Stimulated activated CD4-positive, alpha-beta T cell treated with anti-CD3 and anti-CD28 coated beads, Interleukin-12 subunit alpha, Interleukin-12 subunit beta, amount 100 ng/mL, for 48 hours (primary cell): ENCODE measurements around the gene CEP170B.
"Not testable (repeated sequence)": the region's sequence is repeated elsewhere in the genome, so short reads cannot be mapped to it uniquely, and the experiment has no call there.

Experiments
- DNase-seq, 3 donors: peaks; one replicate each; pipeline ENCODE4 v3.0.0-alpha.2; 2020; ENCODE audit warnings: low read depth in 2 of 3, low spot score in 1 of 3

CEP170B gene

DNA sequence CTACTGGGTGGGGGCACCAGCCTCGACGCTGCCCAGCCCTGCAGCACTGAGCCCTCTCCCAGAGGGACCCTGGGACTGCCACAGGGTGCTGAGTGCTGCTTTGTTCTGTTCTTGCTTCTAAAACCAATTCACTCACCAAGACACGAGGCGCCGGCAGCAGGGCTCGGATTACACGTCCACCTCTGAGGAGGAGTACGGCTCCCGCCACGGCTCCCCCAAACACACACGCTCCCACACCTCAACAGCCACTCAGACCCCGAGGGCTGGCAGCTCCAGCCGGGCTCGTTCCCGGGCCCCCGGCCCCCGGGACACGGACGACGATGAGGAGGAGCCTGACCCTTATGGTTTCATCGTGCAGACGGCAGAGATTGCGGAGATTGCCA, 24.3 kb downstream of the CEP170B start:
- no peak for DNase-seq

DNA sequence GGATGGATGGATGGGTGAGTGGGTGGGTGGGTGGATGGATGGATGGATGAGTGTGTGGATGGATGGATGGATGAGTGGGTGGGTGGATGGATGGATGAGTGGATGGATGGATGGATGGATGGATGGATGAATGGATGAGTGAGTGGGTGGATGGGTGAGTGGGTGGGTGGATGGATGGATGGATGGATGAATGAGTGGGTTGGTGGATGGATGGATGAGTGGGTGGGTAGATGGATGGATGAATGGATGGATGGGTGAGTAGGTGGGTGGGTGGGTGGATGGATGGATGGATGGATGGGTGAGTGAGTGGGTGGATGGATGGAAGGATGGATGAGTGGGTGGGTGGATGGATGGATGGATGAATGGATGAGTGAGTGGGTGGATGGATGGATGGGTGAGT, 25.2 kb downstream of the CEP170B start:
- not testable (repeated sequence) for DNase-seq

DNA sequence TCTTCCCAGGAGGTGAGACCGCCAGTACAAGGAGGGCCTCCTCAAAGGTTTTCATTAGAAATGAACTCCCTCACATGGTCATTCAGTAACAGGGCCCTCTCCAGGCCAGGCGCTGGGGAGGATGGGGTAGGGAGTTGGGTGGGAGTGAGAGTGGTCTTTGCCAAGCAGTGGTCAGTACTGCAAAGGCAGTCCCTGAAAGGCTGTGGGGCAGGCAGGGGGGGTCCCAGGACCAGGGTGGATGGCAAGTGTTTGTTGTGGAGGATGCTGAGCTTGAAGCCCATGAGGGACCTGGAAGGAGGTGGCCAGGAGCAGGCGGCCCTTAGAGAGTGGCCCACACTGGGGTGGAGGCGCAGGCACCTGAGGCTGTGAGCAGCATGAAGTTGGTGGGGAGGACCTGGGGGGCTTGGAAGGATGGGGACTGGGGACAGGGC, 26.1 kb downstream of the CEP170B start:
- DNase-seq = no peak

DNA sequence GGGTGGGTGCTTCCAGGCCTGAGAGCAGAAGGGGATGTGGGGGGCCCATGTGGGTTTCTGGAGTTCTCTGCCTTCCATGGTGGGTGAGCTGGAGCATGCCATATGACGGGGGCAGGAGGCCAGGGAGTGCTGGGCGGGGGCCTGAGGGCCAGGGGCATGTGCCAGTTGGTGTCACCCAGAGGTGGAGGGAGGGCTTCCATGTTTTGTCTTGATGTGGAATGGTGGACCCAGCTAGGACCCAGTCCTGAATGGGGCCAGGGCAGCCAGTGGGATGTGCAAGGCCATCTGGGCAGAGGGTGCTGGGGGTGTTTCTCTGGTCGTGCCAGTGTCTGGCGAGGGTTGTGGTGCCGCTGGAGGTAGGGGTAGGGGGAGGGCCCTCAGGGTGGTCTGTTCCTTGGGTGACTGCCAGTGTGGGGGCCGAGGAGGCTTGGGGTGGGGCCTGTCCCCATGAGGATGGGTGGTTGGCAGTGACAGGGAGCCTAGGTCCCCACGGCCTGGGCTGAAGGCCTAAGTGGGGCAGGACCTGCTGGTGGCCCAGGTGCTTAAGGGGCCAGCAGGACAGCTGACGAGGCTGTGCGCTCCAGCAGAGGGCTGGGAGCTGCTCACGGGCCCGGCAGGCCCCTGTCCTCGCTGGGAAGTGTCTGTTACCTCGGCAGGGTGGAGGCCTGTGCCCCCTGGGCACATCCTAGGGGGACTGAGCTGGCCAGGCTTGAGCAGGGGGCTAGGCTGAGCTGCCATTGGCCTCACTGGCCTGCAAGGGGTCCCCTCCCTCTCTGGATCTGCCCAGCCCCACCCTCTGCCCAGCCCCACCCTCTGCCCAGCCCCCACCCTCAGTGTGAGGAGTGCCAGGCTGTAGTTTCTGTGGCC, 26.8 kb downstream of the CEP170B start:
- no peak for DNase-seq

DNA sequence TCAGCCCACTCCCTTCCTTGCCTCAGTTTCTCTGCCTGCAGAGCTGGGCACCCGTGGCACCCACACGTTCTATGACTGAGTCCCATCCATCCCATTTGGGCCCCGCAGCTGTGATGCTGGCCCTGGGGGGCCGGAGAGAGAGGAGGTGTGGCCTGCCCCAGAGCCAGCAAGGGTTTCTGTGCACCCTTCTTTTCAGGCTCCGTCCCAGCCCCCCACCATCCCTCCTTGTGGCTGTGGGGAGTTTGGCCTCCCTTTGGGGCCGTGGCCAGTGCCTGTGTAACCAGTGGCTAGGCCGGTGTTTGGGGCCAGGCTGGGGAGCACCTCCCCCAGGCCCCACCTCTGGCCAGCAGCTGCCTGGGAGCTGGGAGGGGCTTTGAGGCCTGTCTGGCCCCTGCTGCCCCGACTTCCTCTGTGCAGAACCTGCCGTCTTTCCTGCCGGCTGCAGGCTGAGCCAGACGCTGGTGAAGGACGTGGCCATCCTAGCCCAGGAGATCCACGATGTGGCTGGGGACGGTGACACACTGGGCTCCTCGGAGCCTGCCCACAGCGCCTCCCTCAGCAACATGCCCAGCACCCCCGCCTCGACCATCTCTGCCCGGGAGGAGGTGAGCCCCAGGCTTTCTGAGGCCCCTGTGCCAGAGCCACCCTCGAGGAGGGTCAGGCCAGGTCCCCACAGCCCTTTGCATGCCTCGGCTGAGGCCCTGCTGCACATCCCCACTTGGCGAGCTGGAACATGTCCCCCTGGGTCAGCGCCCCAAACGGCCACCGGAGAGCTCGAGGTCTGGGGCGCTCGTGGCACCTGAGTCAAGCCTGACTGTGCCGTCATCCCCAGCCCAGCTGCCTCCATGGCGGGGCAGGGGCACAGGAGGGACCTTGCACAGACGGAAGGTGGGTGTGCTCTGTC, 27.7 kb downstream of the CEP170B start:
- DNase-seq = no peak

DNA sequence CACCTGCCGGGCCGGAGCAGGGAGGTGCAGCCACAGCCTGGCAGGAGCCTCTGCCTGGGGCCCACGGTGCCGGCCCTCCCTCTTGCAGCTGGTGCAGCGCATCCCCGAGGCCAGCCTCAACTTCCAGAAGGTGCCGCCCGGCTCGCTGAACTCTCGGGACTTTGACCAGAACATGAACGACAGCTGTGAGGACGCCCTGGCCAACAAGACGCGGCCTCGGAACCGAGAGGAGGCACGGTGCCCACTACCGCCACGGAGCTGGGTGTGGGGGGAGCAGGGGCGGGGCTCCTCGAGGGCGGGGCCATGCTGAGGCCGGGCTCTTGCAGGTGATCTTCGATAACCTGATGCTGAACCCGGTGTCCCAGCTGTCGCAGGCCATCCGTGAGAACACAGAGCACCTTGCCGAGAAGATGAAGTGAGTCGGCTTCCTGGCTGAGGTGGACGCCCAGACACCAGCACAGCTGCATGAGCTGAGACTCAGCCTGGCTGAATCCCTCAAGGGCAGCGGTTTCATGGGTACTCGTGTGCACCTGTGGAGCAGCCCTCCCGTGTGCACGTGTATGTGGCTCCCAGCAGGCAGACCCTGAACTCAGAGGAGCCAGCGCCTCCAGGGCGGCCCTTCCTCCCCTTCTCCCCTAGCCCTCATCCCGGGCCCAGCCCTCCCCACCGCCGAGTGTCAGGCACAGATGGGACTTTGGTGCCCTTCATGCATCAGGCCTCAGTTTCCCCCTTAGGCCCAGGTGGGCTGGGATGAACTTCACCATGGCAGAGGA, 28.6 kb downstream of the CEP170B start:
- no peak for DNase-seq

DNA sequence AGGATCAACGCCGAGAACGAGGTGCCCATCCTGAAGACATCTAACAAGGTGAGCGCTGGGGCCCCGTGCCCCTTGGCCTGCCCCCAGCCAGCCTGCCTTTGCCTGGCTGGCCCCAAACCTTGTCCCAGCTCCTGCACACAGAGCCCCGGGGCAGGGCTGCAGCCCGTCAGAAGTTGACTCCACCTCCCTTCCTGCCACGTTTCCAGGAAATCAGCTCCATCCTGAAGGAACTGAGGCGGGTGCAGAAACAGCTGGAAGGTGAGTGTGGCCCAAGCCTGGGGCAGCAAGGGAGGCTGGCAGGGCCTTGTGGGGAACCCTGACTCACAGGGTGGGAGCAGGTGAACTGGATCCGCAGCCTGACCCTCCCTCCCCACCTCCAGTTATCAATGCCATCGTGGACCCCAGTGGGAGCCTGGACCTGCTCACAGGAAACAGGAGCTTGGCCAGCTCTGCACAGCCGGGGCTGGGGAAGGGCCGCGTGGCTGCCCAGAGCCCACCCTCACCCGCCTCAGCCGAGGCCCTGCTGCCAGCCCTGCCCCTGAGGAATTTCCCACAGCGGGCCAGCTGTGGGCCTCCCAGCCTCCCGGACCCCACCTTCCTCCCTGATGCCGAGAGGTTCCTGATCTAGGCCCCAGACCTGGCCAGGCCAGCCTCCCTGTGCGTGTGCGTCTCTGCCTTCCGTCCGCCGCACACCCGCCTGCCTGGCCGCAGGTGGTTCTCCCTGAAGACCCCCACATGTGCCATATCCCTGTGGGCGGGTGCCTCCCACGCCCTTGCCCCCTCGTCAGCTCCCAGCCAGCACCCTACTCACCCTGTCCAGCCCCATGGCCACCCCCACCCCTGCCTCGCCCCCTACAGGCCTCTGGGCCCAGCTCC, 29.5 kb downstream of the CEP170B start:
- no peak for DNase-seq

DNA sequence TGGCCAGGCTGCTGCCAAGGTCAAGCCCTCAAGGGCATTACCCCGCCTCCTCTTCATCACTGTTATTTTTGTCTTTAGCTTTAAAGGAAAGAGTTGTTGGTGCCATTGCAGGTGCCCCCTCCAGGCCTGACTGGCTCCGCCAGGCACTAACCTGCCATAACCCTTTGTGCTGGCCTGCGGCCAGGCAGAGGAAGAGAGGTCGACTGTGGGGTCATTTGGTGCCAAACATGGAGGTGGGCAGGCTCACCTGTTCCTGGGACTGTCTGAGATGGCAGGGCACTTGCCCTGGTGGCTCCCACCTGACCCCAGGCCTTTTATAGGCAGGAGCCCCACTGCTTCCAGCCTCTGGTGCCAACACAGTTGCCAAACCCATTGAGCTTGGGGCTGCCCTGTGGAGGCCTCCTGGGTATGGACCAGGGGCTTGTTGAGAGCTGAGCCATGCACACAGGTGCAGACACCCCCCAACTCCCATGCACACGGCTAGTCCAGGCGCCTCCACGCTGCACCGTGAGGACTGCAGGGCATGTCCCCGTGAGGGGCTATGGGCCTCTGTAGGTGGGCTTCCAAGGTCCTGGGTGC, 30.2 kb downstream of the CEP170B start:
- no peak for DNase-seq

DNA sequence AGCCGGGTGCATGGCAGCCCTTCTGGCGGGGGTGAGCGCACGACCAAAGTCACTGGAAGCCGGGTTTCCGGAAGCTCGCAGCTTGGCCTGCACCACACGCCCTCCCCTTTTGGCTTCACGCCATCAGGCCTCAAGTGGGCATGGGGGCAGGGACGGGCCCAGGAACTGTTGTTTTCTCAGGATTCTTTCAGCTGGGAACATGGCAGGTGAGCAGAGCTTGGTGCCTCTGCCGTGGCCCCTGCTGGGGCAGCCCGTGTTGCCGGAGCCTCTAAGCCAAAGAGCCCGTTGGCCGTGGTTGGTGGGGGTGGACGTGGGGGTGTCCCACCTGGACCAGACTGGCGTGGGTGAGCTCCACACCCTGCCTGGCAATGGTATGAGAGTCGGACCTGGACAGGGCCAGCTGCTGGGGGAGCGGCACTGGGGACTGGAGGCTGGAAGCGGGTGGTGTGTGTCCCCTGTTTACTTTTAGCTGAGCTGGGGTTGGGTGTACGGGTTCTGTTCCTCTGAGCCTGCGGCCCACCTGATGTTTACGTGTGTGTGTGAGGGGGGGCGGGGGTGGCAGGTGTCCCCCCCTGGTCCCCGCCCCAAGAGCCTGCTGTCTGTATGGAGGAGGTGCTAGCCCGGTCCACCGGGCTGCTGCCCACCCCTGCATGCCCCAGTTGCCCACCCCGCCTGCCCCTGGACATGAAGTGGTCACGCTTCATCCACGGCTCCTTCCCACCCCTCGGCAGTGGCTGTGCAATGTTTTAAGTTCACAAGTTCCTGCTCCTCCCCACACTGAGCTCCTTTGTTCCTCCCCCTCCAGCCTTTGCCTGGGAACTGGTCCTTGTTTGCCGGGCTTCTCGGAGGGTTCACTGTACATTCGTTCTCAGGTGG, 31.0 kb downstream of the CEP170B start:
- DNase-seq = no peak

DNA sequence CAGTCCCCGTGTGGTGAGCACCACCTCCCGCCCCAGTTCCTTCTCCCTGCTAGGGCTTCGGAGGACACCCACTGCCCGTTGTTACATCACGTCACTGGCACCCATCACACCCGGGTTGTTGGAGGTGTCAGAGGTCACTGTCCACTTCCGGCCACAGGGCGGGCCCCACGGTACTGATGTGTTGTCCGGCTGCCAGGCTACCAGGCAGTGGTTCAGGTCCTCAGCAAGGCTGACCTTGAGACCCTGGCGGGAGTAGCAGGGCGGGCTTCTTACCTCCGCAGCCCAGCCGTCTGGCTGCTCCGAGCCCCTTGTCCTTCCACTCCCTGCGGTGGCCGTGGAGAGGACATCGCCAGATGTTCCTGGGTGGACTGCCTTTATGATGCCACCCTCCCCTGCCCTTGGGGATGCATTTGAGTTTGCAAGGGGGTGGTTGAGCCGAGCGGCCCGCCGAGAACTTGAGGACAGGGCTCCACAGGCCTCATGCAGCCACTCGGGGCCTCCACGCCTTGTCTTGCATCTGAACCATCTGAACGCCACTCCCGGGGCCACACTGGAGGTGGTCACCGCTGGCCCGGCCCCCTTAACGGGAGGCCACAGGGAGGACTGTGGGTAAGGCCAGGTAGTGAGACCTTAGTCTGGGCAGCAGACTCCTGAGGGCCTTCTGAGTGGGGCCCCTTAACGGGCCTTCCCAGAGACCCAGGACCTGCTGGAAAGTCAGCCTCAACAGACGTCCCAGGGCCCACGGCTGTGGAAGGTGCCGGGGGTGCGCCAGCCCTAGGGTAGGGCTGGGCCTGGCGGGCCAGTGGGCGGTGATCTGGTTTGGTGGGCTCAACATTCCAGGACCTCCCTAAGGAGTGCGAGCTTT, 32.5 kb downstream of the CEP170B start:
- DNase-seq = no peak

DNA sequence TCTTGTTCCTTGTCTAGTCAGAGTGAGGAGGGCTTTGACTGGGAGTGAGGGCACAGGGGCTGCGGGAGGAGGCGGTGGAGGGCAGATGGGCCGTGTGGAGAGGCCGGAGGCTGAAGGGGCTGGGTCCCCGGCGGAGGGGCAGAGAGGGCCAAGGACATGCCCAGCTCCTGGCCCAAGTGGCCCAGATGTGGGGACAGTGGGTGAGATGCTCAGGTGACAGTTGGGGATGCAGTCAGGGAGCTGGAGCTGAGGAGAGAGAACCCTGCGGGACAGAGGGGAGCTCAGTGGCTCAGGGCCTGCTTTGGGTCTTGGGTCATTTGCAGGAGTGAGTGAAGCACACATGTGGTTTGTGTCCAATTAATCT, 33.1 kb downstream of the CEP170B start:
- DNase-seq = no peak

DNA sequence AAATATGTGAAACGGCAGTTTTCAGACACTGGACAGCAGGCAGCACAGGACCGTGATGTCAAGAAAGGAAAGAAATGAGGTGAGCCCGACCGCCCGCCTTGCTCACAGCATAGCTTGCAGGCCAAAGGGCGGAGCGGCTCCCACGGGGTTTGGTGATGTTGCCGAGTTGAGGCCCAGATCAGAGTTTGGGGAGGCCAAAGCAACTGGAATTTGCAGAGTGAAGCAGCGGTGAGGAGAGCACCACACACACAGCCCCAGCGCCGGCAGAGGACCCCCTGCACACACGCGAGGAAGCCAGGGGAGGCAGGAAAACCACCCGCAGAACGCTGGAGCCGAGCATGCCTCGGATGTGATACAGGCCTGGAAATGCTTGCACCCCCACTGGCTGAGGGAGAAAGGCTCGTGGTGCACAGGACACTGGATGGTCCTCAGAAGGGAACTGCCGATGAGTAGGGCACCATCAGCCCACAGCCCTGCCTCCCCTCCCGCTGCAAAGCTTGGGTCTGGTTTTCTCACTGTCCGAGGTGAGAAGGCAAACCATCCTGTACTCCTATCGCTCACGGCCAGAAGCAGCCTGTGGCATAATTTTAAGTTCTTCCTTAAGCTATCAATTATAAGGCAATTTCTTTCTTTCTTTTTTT, 33.9 kb downstream of the CEP170B start:
- DNase-seq = no peak

DNA sequence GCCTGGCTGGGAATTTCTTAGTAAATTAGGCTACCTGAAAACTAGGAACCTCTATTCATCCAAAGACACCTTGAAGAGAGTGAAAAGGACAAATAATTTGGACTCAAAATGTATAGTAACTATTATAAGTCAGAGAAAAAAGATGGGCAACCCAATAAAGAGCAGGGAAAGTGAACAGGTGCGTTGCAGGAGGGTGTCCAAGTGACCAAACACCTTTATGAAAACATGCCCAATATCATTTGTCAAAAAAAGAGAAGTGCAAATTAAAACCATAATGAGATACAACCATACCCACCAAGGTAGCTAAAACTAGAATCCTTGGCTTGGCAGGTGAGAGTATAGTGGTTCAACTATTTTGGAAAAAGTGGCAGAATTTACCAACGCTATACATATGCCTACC, 34.7 kb downstream of the CEP170B start:
- no peak for DNase-seq

DNA sequence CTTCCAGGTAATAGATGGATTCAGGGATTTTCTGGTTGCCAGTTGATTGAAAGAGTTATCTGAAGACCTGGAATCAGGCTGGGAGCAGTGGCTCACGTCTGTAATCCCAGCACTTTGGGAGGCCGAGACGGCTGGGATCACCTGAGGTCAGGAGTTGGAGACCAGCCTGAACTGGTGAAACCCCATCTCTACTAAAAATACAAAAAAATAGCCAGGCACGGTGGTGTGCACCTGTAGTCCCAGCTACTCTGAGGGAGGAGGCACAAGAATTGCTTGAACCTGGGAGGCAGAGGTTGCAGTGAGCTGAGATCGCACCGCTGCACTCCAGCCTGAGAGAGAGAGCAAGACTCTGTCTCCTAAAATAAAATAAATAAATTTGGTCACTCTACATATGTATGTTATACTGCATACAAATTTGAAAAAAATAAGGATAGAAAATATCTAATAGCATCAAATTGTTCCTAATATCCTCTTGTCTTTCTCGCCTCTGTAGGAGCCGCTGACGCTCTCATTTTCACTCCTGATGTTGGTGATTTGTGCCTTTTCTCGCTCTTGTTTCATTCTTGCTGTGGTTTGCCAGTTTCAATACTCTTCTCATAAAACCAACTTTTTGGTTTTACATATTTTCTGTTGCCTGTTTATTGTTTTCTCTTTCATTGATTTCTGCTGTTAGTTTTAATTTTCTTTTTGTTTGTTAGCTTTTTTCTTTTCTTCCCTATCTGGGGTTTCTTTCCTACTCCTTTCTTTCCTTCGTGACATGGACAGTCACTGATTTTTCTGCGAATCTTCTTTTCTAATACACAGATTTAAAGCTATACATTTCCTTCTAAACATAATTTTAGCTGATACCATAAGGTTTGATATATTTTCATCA, 35.8 kb downstream of the CEP170B start:
- DNase-seq = no peak

DNA sequence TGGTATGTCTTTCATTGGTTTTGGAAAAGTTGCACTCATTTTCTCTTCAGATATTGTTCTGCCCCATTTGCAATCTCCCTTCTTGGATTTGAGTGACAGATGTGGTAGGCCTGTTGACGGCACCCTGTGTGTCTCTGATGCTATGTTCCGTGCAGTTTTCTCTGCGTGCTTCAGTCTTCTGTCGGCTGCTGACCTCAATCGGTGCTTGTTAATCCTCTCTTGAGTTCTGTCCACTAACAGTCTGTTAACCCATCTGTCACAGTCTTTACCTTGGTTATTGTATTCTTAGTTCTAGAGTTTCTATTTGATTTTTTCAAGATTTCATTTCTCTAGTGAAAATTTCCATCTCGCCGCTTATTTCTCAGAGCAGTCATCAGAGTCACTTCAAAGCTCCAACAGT, 38.9 kb downstream of the CEP170B start:
- DNase-seq = no peak

DNA sequence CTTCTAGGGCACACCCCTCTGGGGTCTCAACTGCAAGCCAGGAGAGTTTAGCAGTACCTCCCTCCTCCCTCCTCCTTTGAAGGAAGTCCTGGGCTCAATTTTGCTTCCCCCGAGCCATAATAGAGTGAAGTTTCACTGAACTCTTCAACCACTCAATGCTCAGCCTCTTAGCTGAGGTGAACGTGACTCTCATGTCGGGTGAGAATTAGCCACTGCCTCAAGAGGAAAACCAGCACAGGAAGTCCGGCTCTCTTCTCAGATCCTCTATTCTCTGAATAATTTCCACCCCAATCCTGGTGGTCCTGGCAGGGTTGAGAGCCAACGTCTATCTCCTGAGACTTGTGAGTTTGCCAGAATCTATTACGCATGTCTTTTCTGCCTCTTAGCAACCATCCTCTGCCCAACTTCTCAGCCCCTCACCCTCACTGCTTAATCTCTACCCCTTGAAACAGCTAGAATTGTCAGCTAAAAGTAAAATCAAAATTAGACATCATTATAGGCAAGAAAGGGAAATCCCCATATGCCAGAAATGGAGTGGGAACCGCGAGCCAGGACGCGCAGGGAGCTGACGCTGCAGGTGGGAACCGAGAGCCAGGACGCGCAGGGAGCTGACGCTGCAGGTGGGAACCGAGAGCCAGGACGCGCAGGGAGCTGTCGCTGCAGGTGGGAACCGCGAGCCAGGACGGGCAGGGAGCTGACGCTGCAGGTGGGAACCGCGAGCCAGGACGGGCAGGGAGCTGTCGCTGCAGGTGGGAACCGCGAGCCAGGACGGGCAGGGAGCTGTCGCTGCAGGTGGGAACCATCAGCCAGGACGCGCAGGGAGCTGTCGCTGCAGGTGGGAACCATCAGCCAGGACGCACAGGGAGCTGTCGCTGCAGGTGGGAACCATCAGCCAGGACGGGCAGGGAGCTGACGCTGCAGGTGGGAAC, 39.8 kb downstream of the CEP170B start:
- not testable (repeated sequence) for DNase-seq
